Skeletal muscle cell (primary cell): ENCODE results near the gene PPL.

Experiments
- DNase-seq: peaks from one replicate; pipeline ENCODE4 v3.0.0-alpha.2; 2010; ENCODE audit warnings: low read depth
- H3K4me3 ChIP-seq: 2 replicates; pipeline ENCODE4 v1.5.1; 2011; ENCODE audit warnings: low read depth, mild to moderate bottlenecking, control low read depth, low read length, moderate library complexity

The PPL gene

GRCh38 chr16:4847774-4848587, 89.0 kb downstream of the PPL start:
- peak overlapping the region; percentile 87 for H3K4me3 ChIP-seq
- DNase-seq = peak; percentile 26

GRCh38 chr16:4846901-4847773, 89.8 kb downstream of the PPL start, which contains the start of the genes GLYR1 and UBN1:
Gene GLYR1, minus strand, starts transcription at chr16:4847288. Its CDS starts 23 bp downstream, at chr16:4847265.
Gene UBN1, plus strand, starts transcription at chr16:4847481. Its CDS starts 5,437 bp downstream, at chr16:4852918.
- H3K4me3 ChIP-seq = peak within 1 kb of the TSS; percentile 87
- peak; percentile 84 for DNase-seq

GRCh38 chr16:4846503-4846900, 90.4 kb downstream of the PPL start:
- H3K4me3 ChIP-seq = peak overlapping the region; percentile 87
- no peak for DNase-seq

- no peak overlapping the region for H3K4me3 ChIP-seq
Observed at GRCh38 chr16:4840984-4841383, 96.0 kb downstream of the PPL start.

DNA sequence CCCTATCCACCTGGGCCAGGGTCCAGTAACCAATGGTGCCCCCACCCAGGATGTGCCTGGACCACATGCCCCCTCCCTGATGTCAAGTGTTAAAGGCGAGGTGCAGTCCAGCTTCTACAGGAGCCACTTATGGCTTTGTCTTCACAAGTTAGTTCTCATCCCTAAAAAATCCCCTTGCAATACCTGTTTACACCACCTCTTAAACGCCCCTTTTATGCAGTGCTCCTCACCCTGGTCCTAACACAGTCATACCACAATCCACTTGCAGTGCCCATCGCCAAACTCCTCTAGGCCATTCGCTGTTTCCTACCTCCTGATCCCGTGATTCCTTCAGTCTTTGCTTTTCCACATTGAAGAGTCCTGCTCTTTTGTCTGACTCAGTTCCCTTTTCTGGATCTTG, 97.0 kb downstream of the PPL start:
- DNase-seq = no peak
- no peak overlapping the region for H3K4me3 ChIP-seq

More at GRCh38 chr16:4840984-4841383, 96.0 kb downstream of the PPL start:
- no peak for DNase-seq

DNA sequence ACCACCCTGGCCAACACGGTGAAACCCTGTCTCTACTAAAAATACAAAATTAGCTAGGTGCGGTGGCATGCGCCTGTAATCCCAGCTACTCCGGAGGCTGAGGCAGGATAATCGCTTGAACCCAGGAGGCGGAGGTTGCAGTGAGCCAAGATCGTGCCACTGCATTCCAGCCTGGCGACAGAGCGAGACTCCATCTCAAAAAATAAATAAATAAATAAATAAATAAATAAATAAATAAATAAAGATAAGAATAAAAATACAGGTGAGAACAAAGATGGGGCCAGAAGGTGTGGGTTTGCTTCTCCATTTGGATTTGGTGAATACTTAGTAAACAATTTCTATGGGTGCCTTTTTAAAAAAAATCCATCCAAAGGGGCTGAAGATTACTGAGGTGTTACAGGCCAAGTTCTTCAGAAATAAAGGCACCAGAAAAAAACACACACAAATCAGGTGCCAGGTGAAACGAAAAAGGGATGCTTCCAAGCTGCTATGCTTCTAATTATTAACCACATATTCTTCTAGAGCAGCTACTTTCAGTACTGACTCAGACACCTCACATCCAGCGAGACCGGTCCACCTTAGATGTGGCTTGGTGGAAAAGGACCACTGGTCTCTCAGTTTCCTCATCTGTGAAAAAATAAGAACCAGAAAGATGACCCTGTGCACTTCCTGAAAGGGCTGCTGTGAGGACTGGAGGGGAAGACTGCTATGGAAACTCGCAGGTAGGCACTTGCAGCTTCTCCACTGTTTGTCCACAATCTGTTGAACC, 99.0 kb downstream of the PPL start:
- no peak overlapping the region for H3K4me3 ChIP-seq
- no peak for DNase-seq

DNA sequence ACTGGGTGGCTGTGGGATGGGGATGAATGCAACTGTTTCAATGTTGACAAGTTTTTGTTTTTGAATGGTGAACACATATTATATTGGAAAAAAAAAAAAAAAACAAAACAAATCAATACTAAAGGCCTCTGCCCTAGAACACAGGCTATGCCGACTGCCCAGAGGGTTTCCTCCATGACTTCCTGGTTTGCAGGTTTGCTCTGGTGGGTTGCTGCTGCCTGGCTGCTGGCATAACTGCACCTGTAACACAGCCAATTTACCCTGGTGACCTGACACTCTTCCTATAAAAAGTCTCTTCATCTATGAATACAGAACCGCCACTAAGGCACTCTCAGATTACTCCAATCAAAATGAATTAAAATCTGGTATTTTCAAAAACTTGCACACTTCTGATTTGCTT, 100.2 kb downstream of the PPL start:
- DNase-seq = no peak
- no peak overlapping the region for H3K4me3 ChIP-seq

GRCh38 chr16:4833584-4833983, 103.4 kb downstream of the PPL start:
- no peak for DNase-seq
- H3K4me3 ChIP-seq = no peak overlapping the region

- no peak for DNase-seq
- H3K4me3 ChIP-seq = no peak overlapping the region
Observed at GRCh38 chr16:4832698-4833343, 104.1 kb downstream of the PPL start.
